H1 (cell line): ENCODE data around the gene DPM3. TPM values are rescaled to one million over a fixed set of nuclear protein-coding genes. Genes with fewer than 3 reads are reported as not detected.

Experiments
- ATF3 ChIP-seq: IDR thresholded peaks from 2 replicates; pipeline ENCODE4 v1.6.1; 2011; ENCODE audit warnings: low read depth, mild to moderate bottlenecking, low read length; ENCODE audit not compliant: insufficient read depth
- CHD1 ChIP-seq: IDR thresholded peaks from 2 replicates; pipeline ENCODE4 v1.6.1; 2012; ENCODE audit warnings: low read depth, low read length, improper control_type of control experiment
- CREB1 ChIP-seq: IDR thresholded peaks from 2 replicates; pipeline ENCODE4 v1.6.1; 2012; ENCODE audit warnings: inconsistent platforms
- CTCF ChIP-seq, 3 experiments: IDR thresholded peaks; 1 replicate in 2 of 3; 2 replicates in 1 of 3; pipeline versions ENCODE4 v1.5.1 to v1.6.1; 2011; ENCODE audit warnings: low read length in 3 of 3, mild to moderate bottlenecking in 3 of 3, inconsistent platforms in 2 of 3, low read depth in 1 of 3, moderate library complexity in 1 of 3; ENCODE audit not compliant: insufficient read depth in 1 of 3; ENCODE audit errors: control extremely low read depth in 1 of 3
- EP300 ChIP-seq, 2 experiments: IDR thresholded peaks; 1 replicate in 1 of 2; 2 replicates in 1 of 2; pipeline ENCODE4 v1.6.1; 2011 to 2012; ENCODE audit warnings: low read depth in 2 of 2, low read length in 2 of 2, mild to moderate bottlenecking in 2 of 2, borderline replicate concordance in 1 of 2, inconsistent platforms in 1 of 2, moderate library complexity in 1 of 2
- GTF2F1 ChIP-seq: IDR thresholded peaks from 2 replicates; pipeline ENCODE4 v1.6.1; 2012; ENCODE audit warnings: low read depth, low read length, improper control_type of control experiment, borderline replicate concordance
- NANOG ChIP-seq: IDR thresholded peaks from 2 replicates; pipeline ENCODE4 v1.6.1; 2011; ENCODE audit warnings: low read length, low read depth, mild to moderate bottlenecking, inconsistent platforms; ENCODE audit not compliant: insufficient read depth, poor library complexity, severe bottlenecking
- SIX5 ChIP-seq: IDR thresholded peaks from 2 replicates; pipeline ENCODE4 v1.6.1; 2011; ENCODE audit warnings: mild to moderate bottlenecking, low read depth, low read length
- polyA plus RNA-seq, 7 experiments: library from polyadenylated mRNA; depleted of rRNA in 3 of 7; stranded (reverse) in 5 of 7; unstranded in 2 of 7; fragments of >200 nt in 5 of 7; fragments of 200-250 nt in 2 of 7; gene quantifications; 1 replicate in 5 of 7; 2 replicates in 1 of 7; 4 replicates in 1 of 7; pipeline versions ENCODE4 v1.2.1 to v1.2.3, GENCODE V29; 2011 to 2013; ENCODE audit warnings: missing spikeins in 2 of 7, mixed read lengths in 2 of 7
- total RNA-seq: library from RNA; stranded (reverse); fragmentation: NEBNext Ultra II Directional; extraction: Animal tissue kit (Norgen Biotek cat#: 25700); gene quantifications from 2 replicates; pipeline ENCODE4 v1.2.1, GENCODE V29; 2021

DPM3 gene
- total and polyA plus RNA-seq, 2 of the 8 experiments (the other 6 are each of a cell fraction or from before 2014, with no cell fraction given), result 44.8 to 227 TPM

- no peak for TF ChIP-seq ATF3
- TF ChIP-seq GTF2F1, result no peak
- TF ChIP-seq CREB1, result 0 out of 2 replicates have a peak, but pooled peaks have one; percentile 41
- TF ChIP-seq CTCF (IDR thresholded peaks at IDR 0.05; ENCODE audit: control extremely low read depth in 1 of 3, insufficient read depth in 1 of 3, low read depth in 1 of 3, low read length in 3 of 3), result no peak; a peak in 1 of 4 replicates
- TF ChIP-seq EP300 (IDR thresholded peaks at IDR 0.05; ENCODE audit: borderline replicate concordance in 1 of 2, low read depth in 2 of 2, low read length in 2 of 2), result no peak
- TF ChIP-seq SIX5, result peak; percentile 88
- no peak for TF ChIP-seq NANOG
- no peak for TF ChIP-seq CHD1
Observed at GRCh38 chr1:155139895-155140629, at the start of gene DPM3 (continued).
